ENCODE data around the gene RPL37.

The RPL37 gene

DNA sequence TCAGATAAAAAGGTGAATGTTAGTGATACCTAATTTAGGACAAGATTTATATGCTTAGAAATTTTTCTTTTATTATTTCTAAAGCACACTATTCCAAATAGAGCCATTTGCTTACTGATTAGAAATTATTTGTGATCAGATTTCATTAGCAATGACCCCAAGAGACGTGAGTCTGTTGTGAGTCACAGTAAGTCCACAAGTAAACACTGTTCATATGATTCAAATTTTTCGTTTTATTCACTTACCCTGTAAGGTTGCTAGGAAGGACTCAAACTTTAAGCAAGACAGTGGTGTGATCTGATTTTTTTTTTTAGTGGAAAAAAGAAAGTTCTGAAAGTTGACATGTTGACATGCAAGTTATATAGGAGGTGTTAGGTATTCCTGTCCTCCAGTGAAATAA lies 7.3 kb upstream of the RPL37 start:
- TF ChIP-seq GATA2 (IDR thresholded peaks at IDR 0.05; ENCODE audit: low read depth, low read length) = no peak
- no peak for TF ChIP-seq GATA3 (IDR thresholded peaks at IDR 0.05; ENCODE audit: low read depth, low read length)

DNA sequence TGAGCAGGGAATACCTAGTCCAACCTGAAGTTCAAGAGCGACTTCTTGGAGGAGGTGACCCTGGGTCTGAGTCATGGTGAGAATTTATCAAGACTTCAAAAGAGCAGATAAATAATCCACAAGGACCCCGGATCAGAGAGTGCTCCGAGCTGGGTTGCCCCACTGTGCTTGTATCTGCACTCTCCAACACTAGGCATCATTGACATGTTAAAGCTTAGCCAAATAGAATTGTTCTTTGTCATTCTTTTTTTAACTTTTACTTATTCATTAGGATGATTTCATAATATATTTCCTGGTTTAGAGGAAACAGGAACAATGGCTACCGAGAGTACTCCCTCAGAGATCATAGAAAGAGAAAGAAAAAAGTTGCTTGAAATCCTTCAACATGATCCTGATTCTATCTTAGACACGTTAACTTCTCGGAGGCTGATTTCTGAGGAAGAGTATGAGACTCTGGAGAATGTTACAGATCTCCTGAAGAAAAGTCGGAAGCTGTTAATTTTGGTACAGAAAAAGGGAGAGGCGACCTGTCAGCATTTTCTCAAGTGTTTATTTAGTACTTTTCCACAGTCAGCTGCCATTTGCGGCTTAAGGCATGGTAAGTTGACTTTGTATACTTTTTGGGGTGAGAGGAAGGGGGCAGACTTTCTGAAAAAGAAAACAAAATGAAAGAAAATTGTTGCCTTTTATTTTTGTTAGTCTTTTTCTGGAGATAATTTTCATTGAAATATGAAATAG lies 6.2 kb upstream of the RPL37 start, which contains the start of gene CARD6:
CARD6 (plus strand) TSS at position 300 of the 738 bp plus-strand sequence; CDS start at position 316, 16 bp downstream.
- no peak for TF ChIP-seq GATA3 (IDR thresholded peaks at IDR 0.05; ENCODE audit: low read depth, low read length)
- no peak for TF ChIP-seq GATA2 (IDR thresholded peaks at IDR 0.05; ENCODE audit: low read depth, low read length)

DNA sequence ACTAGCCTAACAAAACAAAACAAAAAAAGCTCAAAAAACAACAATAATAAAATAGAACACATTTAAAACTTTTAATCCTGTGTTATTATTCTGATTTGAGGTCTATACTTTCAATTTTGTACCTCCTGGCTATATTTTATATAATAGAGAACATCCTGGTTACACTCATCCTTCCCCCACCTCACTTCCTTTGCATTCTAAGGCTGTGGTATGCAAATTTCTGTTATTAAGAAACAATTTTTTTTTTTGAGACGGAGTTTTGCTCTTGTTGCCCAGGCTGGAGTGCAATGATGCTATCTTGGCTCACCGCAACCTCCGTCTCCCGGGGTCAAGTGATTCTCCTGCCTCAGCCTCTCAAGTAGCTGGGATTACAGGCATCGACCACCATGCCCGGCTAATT lies 3.1 kb upstream of the RPL37 start:
- no peak for TF ChIP-seq GATA2 (IDR thresholded peaks at IDR 0.05; ENCODE audit: low read depth, low read length)
- TF ChIP-seq GATA3 (IDR thresholded peaks at IDR 0.05; ENCODE audit: low read depth, low read length) = no peak

DNA sequence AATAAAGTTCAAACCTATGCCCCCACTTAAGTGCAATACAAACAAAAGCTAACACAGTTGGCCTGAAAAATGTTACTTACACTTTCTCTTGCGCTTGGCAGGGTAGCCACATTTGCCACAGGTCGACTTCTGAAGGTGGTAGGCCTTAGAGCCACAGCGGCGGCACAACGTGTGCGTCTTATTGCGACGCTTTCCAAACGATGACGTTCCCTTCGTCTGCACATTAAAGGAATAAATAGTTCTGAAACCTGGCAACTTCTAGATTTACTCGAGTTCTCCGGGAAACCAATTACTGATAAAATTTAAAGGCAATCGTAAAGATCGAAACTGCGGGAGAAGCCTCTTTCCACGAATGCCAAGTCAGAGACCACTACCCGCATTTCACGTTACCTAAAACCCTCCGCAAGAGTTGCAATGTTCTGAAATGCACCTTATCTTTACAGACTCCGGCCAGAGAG lies 602 bp downstream of the RPL37 start:
- TF ChIP-seq GATA2 (IDR thresholded peaks at IDR 0.05; ENCODE audit: low read depth, low read length) (no peak), GATA3 (IDR thresholded peaks at IDR 0.05; ENCODE audit: low read depth, low read length) (no peak)

DNA sequence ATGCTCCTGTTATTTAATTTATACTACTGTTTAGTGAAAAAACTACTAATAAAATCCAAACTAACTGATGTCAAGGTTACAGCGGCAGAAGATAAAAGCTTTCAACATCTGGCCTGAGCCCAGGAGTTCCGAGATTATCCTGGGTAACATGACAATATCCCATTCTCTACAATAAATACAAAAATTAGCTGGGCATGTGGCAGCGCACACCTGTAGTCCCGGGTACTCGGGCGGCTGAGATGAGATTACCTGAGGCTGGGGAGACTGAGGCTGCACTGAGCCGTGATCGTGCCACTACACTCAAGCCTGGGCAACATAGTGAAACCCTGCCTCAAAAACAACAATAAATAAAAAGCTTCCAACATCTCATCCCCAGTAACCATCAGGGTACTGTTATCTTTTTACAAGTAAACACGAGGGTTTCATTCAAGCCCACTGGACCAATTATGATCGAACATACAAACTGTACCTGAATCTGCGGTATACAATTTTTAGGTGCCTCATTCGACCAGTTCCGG lies 1.3 kb downstream of the RPL37 start:
- no peak for TF ChIP-seq GATA3 (IDR thresholded peaks at IDR 0.05; ENCODE audit: low read depth, low read length)
- TF ChIP-seq GATA2 (IDR thresholded peaks at IDR 0.05; ENCODE audit: low read depth, low read length) = no peak

DNA sequence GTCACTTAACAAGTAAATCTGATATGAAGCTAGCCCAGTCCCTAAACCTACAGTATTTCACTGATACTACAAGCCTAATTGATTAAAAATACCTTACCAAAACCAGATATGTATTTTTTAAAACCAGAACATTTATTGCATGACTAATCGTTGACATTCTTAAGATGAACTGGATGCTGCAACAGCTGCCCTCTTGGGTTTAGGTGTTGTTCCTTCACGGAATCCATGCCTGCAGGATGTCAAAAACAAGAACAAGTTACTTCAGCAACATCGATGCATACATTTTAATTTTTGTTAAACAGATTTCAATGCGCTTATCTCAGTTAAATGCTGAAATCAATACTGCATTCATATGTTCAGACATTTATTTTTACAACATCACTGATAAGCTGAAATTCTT lies 2.7 kb downstream of the RPL37 start:
- no peak for TF ChIP-seq GATA3 (IDR thresholded peaks at IDR 0.05; ENCODE audit: low read depth, low read length)
- no peak for TF ChIP-seq GATA2 (IDR thresholded peaks at IDR 0.05; ENCODE audit: low read depth, low read length)

DNA sequence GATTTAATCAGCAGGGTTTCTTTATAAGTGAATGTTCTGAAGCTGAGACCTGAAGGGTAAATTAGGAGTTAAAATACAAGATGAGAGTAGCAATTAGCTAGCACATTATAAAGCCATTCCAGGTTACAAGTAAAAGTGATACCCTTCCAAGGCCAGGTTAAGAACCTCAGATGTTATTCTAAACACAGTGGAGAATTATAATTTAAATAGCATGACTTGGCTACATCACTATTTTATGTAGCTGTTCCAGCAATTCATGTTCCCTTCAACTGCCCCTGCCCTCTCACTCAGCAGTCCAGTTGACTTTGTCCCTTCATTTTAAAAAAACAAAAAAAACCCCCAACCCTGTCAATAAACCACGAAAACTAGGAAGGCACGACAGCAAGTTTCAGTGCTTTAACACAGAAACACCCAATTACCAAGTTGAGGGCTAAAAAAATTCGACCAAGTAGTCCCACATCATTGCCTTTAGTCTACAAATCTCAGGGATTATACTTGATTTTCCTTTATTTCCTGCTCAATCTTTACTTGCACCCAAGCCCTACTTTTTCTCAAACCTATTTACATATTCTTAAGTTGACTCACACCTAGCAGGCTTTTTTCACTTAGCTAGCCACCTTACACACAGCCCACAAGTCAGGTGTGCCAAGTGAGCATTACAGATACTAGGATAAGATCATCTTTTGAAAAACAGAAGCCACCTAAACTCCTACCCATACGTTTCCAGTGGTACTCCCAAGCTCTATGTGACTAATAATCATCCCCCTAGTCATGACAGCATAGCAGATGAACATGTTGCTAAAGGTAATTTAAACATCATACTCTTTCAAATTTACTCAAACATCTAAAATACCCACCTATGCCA lies 3.4 kb downstream of the RPL37 start:
- TF ChIP-seq GATA3 (IDR thresholded peaks at IDR 0.05; ENCODE audit: low read depth, low read length) = no peak

DNA sequence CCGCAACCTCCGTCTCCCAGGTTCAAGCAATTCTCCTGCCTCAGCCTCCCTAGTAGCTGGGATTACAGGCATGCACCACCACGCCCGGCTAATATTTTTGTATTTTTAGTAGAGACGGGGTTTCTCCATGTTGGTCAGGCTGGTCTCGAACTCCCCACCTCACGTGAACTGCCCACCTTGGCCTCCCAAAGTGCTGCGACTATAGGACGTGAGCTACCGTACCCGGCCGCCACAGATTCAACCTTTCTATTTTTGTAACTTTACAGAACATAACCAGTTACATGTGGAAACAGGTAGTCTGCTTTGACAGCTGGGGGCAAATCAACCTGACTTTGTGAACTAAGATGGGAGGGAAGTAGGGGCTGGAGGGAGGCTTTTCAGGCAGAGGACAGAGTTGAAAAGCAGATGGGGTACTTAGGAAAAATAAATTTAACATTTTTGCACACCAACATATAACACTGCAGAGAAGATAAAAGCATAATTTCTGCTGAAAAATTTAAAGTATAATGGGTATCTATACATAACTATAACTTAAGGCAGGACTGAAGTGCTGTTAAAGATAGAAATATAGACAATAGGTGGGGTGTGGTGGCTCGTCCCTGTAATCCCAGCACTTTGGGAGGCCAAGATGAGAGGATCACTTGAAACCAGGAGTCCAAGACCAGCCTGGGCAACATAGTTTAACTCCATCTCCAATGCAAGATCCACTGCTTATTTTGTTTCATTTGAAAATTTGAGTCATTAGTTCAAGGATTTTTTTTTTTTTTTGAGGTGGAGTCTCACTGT lies 5.1 kb downstream of the RPL37 start:
- TF ChIP-seq GATA2 (IDR thresholded peaks at IDR 0.05; ENCODE audit: low read depth, low read length) = no peak
- no peak for TF ChIP-seq GATA3 (IDR thresholded peaks at IDR 0.05; ENCODE audit: low read depth, low read length)

DNA sequence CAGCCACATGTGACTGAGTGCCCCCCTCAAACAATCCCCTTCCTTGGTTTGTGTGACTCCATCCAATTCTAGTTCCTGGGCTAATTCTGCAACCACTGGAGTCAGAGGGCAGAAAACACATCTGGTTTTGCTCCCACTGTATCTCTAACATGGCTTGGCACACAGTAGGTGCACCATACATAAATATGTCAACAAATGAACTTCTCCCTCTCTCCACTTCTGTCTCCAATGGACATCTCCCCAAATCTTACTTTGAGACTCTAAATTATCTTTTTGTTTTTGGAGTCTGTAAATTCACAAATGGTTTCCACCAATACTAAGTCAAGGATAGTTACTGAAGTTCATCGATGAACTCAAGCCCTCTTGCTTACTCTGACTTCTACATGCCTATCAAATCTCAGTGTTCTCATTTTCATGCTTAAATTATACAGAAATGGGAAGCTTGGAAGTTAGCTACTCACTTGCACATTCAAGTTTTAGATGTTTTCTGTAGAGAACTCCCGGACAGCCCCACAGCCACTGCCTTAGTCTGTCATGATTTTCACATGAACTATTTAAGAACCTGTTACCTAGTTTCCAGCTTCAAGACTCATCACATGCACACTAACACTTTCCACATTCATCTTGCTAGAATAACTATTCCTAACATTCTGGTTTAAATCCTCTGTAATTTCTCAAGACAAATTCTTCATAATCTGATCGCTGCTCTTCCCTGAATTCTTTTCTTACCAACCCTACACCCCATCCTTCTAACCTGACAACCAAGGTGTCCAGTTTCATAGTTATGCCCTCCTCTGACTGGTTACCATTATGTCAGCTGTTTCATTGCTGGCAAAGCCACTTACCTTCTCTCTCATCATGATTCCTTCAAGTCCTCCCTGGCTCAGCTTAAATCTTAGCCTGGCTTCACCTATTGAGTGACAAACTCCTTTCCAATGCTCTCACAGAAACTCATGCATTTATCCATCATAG lies 6.0 kb downstream of the RPL37 start:
- TF ChIP-seq GATA2 (IDR thresholded peaks at IDR 0.05; ENCODE audit: low read depth, low read length) (no peak), GATA3 (IDR thresholded peaks at IDR 0.05; ENCODE audit: low read depth, low read length) (no peak)

DNA sequence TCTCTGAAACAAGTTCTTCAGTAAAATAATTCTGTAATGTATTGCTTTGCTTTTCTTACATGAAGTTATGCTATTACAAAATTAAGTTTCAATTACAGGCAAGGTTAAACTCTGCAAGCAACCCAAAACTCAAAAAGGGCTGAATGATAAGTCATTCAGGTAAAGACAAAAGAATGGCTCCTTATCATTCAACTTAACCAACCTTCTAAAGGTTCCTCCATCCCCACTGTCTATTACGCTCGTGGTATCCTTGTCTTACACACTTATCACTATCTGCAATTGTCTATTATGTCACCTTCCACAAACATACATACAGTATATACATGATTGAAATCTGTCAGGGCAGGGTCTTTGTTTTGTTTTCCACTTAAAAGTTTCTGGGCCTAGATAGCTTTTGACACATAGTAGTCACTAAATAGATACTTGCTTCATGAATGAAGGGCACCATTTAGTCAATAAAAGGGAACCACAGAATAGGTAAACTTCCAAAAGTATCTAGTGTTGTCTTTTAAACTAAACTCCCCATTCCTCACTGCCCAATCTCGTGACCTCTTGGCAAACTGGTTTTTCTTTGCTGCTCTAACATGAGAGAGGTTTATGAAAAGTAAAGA lies 6.9 kb downstream of the RPL37 start:
- TF ChIP-seq GATA3 (IDR thresholded peaks at IDR 0.05; ENCODE audit: low read depth, low read length) (no peak), GATA2 (IDR thresholded peaks at IDR 0.05; ENCODE audit: low read depth, low read length) (no peak)

DNA sequence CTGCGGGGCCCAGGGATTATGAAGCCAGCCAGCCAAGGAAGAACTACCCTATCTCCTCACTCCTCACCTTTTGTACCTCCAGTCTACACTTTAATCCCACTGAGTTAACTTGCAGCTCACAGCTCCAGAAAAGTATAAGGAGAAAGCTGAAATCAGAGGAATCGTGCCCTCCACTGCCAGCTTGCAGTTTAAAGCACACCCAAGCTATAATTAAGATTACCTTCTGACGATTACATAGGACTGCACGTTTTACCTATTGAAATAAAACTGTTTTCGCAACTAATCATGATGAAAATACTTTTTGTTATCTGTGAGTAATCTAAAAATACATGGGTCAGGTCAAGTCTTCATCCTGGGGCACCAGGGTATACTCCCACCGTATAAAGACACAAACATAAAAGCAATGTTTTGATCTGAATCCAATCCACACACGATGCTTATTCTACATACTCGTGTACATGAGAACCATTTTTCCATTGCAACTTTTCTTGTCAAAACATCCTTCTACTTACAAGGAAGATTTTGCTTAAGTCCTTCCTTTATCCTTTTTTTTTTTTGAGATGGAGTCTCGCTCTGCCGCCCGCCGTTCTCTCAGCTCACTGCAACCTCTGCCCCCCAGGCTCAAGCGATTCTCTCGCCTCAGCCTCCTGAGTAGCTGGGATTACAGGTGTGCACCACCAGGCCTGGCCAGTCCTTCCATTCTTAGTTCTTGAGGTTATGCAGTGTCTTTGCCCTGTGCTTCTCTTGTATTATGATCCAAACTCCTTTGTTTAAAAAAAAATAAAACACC lies 7.6 kb downstream of the RPL37 start:
- TF ChIP-seq GATA3 (IDR thresholded peaks at IDR 0.05; ENCODE audit: low read depth, low read length) (no peak), GATA2 (IDR thresholded peaks at IDR 0.05; ENCODE audit: low read depth, low read length) (no peak)
